ENCODE results near the gene PRCC.
A peak's percentile ranks its signal among the peaks of the same experiment; 100 is the strongest.

Gene PRCC

GRCh38 chr1:156767101-156767878, at the start of gene PRCC:
Gene PRCC, plus strand, starts transcription at chr1:156767535. Its CDS starts 237 bp downstream, at chr1:156767772.
- no peak for TF ChIP-seq CTCF (IDR thresholded peaks at IDR 0.05; ENCODE audit: borderline replicate concordance, control extremely low read depth, extremely low read depth, insufficient read depth, missing control alignments)
- in situ Hi-C loops (cut with MboI; ENCODE audit: low sequenced_read_pairs, unreplicated experiment) = no loop called here
- DNase-seq (ENCODE audit: low spot score) = peak; percentile 91

GRCh38 chr1:156721131-156721530, 46.2 kb upstream of the PRCC start:
- TF ChIP-seq CTCF (IDR thresholded peaks at IDR 0.05; ENCODE audit: borderline replicate concordance, control extremely low read depth, extremely low read depth, insufficient read depth, missing control alignments) = no peak
- in situ Hi-C loops (cut with MboI; ENCODE audit: low sequenced_read_pairs, unreplicated experiment) = no loop called here
- no peak for DNase-seq (ENCODE audit: low spot score)

- no peak for DNase-seq (ENCODE audit: low spot score)
- TF ChIP-seq CTCF (IDR thresholded peaks at IDR 0.05; ENCODE audit: borderline replicate concordance, control extremely low read depth, extremely low read depth, insufficient read depth, missing control alignments) = no peak
- in situ Hi-C loops (cut with MboI; ENCODE audit: low sequenced_read_pairs, unreplicated experiment) = no loop called here
Measured at GRCh38 chr1:156721535-156721934, 45.8 kb upstream of the PRCC start.

- in situ Hi-C loops (cut with MboI; ENCODE audit: low sequenced_read_pairs, unreplicated experiment) = no loop called here
- DNase-seq (ENCODE audit: low spot score) = peak; percentile 85
- peak; percentile 92 for TF ChIP-seq CTCF (IDR thresholded peaks at IDR 0.05; ENCODE audit: borderline replicate concordance, control extremely low read depth, extremely low read depth, insufficient read depth, missing control alignments)
Measured at GRCh38 chr1:156725683-156726280, 41.6 kb upstream of the PRCC start.

- TF ChIP-seq CTCF (IDR thresholded peaks at IDR 0.05; ENCODE audit: borderline replicate concordance, control extremely low read depth, extremely low read depth, insufficient read depth, missing control alignments) = peak; percentile 61
- peak; percentile 70 for DNase-seq (ENCODE audit: low spot score)
- in situ Hi-C loops (cut with MboI; ENCODE audit: low sequenced_read_pairs, unreplicated experiment) = no loop called here
Measured at GRCh38 chr1:156726549-156727226, 40.6 kb upstream of the PRCC start.

GRCh38 chr1:156727492-156727891, 39.8 kb upstream of the PRCC start:
- DNase-seq (ENCODE audit: low spot score) = no peak
- in situ Hi-C loops (cut with MboI; ENCODE audit: low sequenced_read_pairs, unreplicated experiment) = no loop called here
- TF ChIP-seq CTCF (IDR thresholded peaks at IDR 0.05; ENCODE audit: borderline replicate concordance, control extremely low read depth, extremely low read depth, insufficient read depth, missing control alignments) = no peak
